GM21526 (cell line): Measurements from ENCODE around the gene TSC22D4.
A peak's percentile ranks its signal among the peaks of the same experiment; 100 is the strongest.

Source experiments
- ATAC-seq: cut with Tn5 transposase; IDR thresholded peaks from one replicate; pipeline ENCODE4 v1.9.1; 2021; ENCODE audit warnings: moderate library complexity; ENCODE audit not compliant: unreplicated experiment, low FRiP score

The TSC22D4 gene

GRCh38 chr7:100493476-100494264, 14.7 kb upstream of the TSC22D4 start:
- ATAC-seq: no peak

- ATAC-seq: no peak
Observed at GRCh38 chr7:100492738-100493475, 13.9 kb upstream of the TSC22D4 start.

- ATAC-seq: no peak
Observed at GRCh38 chr7:100491192-100491578, 12.2 kb upstream of the TSC22D4 start.

GRCh38 chr7:100490483-100491191, 11.6 kb upstream of the TSC22D4 start:
- no peak for ATAC-seq

- ATAC-seq: no peak
Observed at GRCh38 chr7:100489824-100490223, 10.8 kb upstream of the TSC22D4 start.

- ATAC-seq: no peak
Observed at GRCh38 chr7:100489121-100489520, 10.1 kb upstream of the TSC22D4 start.

GRCh38 chr7:100488333-100489095, 9.5 kb upstream of the TSC22D4 start:
- ATAC-seq: no peak

- no peak for ATAC-seq
Observed at GRCh38 chr7:100486753-100487446, 7.9 kb upstream of the TSC22D4 start.

GRCh38 chr7:100486111-100486636, 7.2 kb upstream of the TSC22D4 start:
- no peak for ATAC-seq

- ATAC-seq: no peak
Observed at GRCh38 chr7:100485471-100485876, 6.5 kb upstream of the TSC22D4 start.

GRCh38 chr7:100484673-100485045, 5.6 kb upstream of the TSC22D4 start:
- ATAC-seq: no peak

GRCh38 chr7:100483722-100484672, 5.0 kb upstream of the TSC22D4 start, which contains the start of gene NYAP1:
TSS of gene NYAP1 (plus strand) at chr7:100483927. CDS start at chr7:100485312, 1,385 bp downstream.
- no peak for ATAC-seq

GRCh38 chr7:100483090-100483721, 4.2 kb upstream of the TSC22D4 start:
- peak; percentile 52 for ATAC-seq

- ATAC-seq: no peak
Observed at GRCh38 chr7:100482728-100483089, 3.7 kb upstream of the TSC22D4 start.

- no peak for ATAC-seq
Observed at GRCh38 chr7:100481466-100481865, 2.5 kb upstream of the TSC22D4 start.

- ATAC-seq: no peak
Observed at GRCh38 chr7:100477871-100478267, 1.1 kb downstream of the TSC22D4 start.

- no peak for ATAC-seq
Observed at GRCh38 chr7:100476903-100477870, 1.8 kb downstream of the TSC22D4 start.
